Measurements from ENCODE around the gene JADE1. TPM values are rescaled to one million over a fixed set of nuclear protein-coding genes. Genes with fewer than 3 reads are reported as not detected.

The JADE1 gene
- total and polyA plus RNA-seq, 5 donors from 2014 or later, result 26.1 to 50.8 (median 39.8) TPM

DNA sequence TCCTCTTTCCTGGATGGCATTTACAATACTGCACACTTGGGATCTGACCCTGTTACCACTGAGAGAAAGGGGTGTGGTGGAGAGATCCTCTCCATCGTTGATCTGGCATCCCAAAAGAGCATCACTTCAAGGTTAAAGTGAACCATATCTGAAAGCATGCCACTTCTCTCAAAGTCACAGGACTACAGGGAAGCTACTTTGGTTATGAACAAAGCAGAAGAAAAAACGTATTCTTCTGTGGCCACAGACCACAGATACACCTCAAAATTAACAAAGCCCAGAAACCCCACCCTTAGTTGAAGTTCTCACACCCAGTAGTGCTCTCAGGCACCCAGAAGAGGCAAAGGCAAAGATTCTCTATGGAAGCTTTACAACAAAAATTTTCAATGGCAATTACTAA is 108.3 kb downstream of the JADE1 start:
- H3K4me3 Mint-ChIP-seq, result no peak overlapping the region
- H3K9me3 Mint-ChIP-seq, result peaks cover 0 to 1% (median 0%) of the 10 kb centered on the region in 7 donors
- H3K27ac Mint-ChIP-seq, result peak overlapping the region; percentile 18 to 47 (median 18)

DNA sequence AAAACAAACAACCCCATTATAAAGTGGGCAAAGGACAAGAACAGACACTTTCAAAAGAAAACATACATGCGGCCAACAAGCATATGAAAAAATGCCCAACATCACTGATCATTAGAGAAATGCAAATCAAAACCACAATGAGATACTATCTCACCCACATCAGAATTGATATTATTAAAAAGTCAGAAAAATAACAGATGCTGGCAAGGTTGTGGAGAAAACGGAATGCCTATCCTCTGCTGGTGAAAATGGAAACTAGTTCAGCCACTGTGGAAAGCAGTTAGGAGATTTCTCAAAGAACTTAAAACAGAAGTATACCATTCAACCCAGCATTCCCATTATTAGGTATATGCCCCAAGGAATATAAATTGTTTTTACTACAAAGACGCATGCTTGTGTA is 112.5 kb downstream of the JADE1 start:
- no peaks in the 10 kb centered on the region for H3K27me3 ChIP-seq (ENCODE audit: control insufficient read depth, insufficient read depth, low read length)
- no peak overlapping the region for H3K4me3 Mint-ChIP-seq
- H3K4me1 ChIP-seq (ENCODE audit: control insufficient read depth, insufficient read depth, low read length, poor library complexity, severe bottlenecking), result peaks cover 10% of the 10 kb centered on the region
- DNase-seq, result no peak
- H3K4me1 Mint-ChIP-seq, result peaks cover 23 to 52% (median 36%) of the 10 kb centered on the region in 4 donors
- H3K36me3 Mint-ChIP-seq, result peaks cover 26% of the 10 kb centered on the region
- H3K27me3 Mint-ChIP-seq, result no peaks in the 10 kb centered on the region
- H3K27ac ChIP-seq (ENCODE audit: insufficient read depth, low read length, poor library complexity, severe bottlenecking), result no peak overlapping the region
- H3K36me3 ChIP-seq (ENCODE audit: control insufficient read depth, insufficient read depth, low read length), result peaks cover 10% of the 10 kb centered on the region
- H3K4me3 ChIP-seq (ENCODE audit: low read depth, low read length), result no peak overlapping the region
- peaks cover 0 to 1% of the 10 kb centered on the region in 2 experiments for H3K9me3 ChIP-seq (ENCODE audit: control insufficient read depth in 2 of 2, low read length in 2 of 2)
- no peak for ATAC-seq (ENCODE audit: low read depth in 2 of 2)
- peaks cover 0 to 5% (median 0%) of the 10 kb centered on the region in 7 donors for H3K9me3 Mint-ChIP-seq
- no peak overlapping the region for H3K27ac Mint-ChIP-seq

More for the DNA sequence above, 108.3 kb downstream of the JADE1 start:
- Histone ChIP-seq H3K27me3 (ENCODE audit: control insufficient read depth, insufficient read depth, low read length) (no peaks in the 10 kb centered on the region), H3K27ac (ENCODE audit: insufficient read depth, low read length, poor library complexity, severe bottlenecking) (no peak overlapping the region), H3K4me3 (ENCODE audit: low read depth, low read length) (no peak overlapping the region), H3K36me3 (ENCODE audit: control insufficient read depth, insufficient read depth, low read length) (no peaks in the 10 kb centered on the region), H3K9me3 (ENCODE audit: control insufficient read depth in 2 of 2, low read length in 2 of 2) (no peaks in the 10 kb centered on the region), H3K4me1 (ENCODE audit: control insufficient read depth, insufficient read depth, low read length, poor library complexity, severe bottlenecking) (peaks cover 10% of the 10 kb centered on the region)
- ATAC-seq (ENCODE audit: low read depth in 2 of 2) (peak; percentile 31 to 37), DNase-seq (peak in 2 of 3 donors; percentile 5 to 44)
- Mint-ChIP-seq H3K27me3 (no peaks in the 10 kb centered on the region), H3K36me3 (peaks cover 21% of the 10 kb centered on the region), H3K4me1 (peaks cover 22 to 58% (median 37%) of the 10 kb centered on the region in 4 donors)

Measured in CD4-positive, CD25-positive, alpha-beta regulatory T cell (primary cell).